OCI-LY7 (cell line): ENCODE results near the gene KCNE2. TPM values are rescaled to one million over a fixed set of nuclear protein-coding genes. Genes with fewer than 3 reads are reported as not detected.

Experiments
- BruUV-seq: library from RNA; stranded (reverse); fragments of 400-500 nt; replicated peaks from 2 replicates; lab custom pipeline; 2021; lab: Mats Ljungman, UMichigan
- CTCF ChIA-PET: fragments of 300-600 bp; sonication (Branson Sonifier 250); formaldehyde crosslinking; loops from one replicate; lab custom pipeline; 2022; ENCODE audit warnings: antibody characterized with exemption; ENCODE audit not compliant: unreplicated experiment; lab: Charles Lee
- POLR2A ChIA-PET: fragments of 300-600 bp; sonication (Branson Sonifier 250); formaldehyde crosslinking; loops from one replicate; lab custom pipeline; 2022; ENCODE audit warnings: antibody characterized with exemption; lab: Charles Lee
- DNase-seq: peaks from one replicate; pipeline ENCODE4 v3.0.0-alpha.2; 2015; ENCODE audit warnings: low spot score
- H2AFZ ChIP-seq: fragments of 200-600 bp; sonication (generic), shearing (Covaris generic); 2 replicates; pipeline ENCODE4 v1.6.1; 2014; ENCODE audit warnings: mild to moderate bottlenecking, antibody characterized with exemption, low read length, moderate library complexity
- H3K27ac ChIP-seq: fragments of 200-600 bp; sonication (generic); 2 replicates; pipeline ENCODE4 v1.5.1; 2014; ENCODE audit warnings: mixed run types, low read depth, mild to moderate bottlenecking, moderate library complexity, low read length, inconsistent platforms; ENCODE audit not compliant: poor library complexity, severe bottlenecking
- H3K36me3 ChIP-seq: fragments of 200-600 bp; sonication (generic); 2 replicates; pipeline ENCODE4 v1.6.1; 2014; ENCODE audit warnings: mild to moderate bottlenecking, antibody characterized with exemption, low read length, moderate library complexity, mixed read lengths; ENCODE audit not compliant: insufficient read depth
- H3K4me1 ChIP-seq: fragments of 200-600 bp; sonication (generic); 2 replicates; pipeline ENCODE4 v1.5.1; 2014; ENCODE audit warnings: mild to moderate bottlenecking, low read length; ENCODE audit not compliant: insufficient read depth, poor library complexity, severe bottlenecking
- H3K4me2 ChIP-seq: fragments of 200-600 bp; sonication (generic); 2 replicates; pipeline ENCODE4 v1.6.1; 2014; ENCODE audit warnings: mild to moderate bottlenecking, low read length
- H3K4me3 ChIP-seq: fragments of 200-600 bp; sonication (generic); 2 replicates; pipeline ENCODE4 v1.5.1; 2014; ENCODE audit warnings: mild to moderate bottlenecking, low read depth, low read length; ENCODE audit not compliant: poor library complexity, severe bottlenecking
- H3K79me2 ChIP-seq: fragments of 200-600 bp; sonication (generic); 2 replicates; pipeline ENCODE4 v1.6.1; 2016; ENCODE audit warnings: low read depth, mild to moderate bottlenecking, low read length, moderate library complexity, mixed read lengths; ENCODE audit not compliant: insufficient read depth
- H3K9me2 ChIP-seq: fragments of 200-600 bp; sonication (generic); 2 replicates; pipeline ENCODE4 v1.6.1; 2016; ENCODE audit warnings: mild to moderate bottlenecking, low read length, mixed read lengths; ENCODE audit not compliant: insufficient read depth
- H3K9me3 ChIP-seq: fragments of 200-600 bp; sonication (generic); 2 replicates; pipeline ENCODE4 v1.6.1; 2014; ENCODE audit warnings: mild to moderate bottlenecking, mixed run types, low read length, mixed read lengths
- H4K20me1 ChIP-seq: fragments of 200-600 bp; sonication (generic); 2 replicates; pipeline ENCODE4 v1.6.1; 2014; ENCODE audit warnings: mild to moderate bottlenecking, antibody characterized with exemption, low read length, moderate library complexity, mixed read lengths; ENCODE audit not compliant: insufficient read depth
- CTCF ChIP-seq: fragments of 200-600 bp; sonication (generic); conservative IDR thresholded peaks from 2 replicates; pipeline ENCODE4 v1.5.1; 2014; ENCODE audit warnings: mild to moderate bottlenecking, antibody characterized with exemption, low read length, moderate library complexity, mixed read lengths
- EZH2phosphoT487 ChIP-seq: fragments of 200-600 bp; sonication (generic); IDR thresholded peaks from 2 replicates; pipeline ENCODE4 v1.6.1; 2018; ENCODE audit warnings: low read depth, borderline replicate concordance, mild to moderate bottlenecking, mixed run types, antibody characterized with exemption, low read length, moderate library complexity, mixed read lengths
- intact Hi-C: fragments of 100-400 bp; cut with micrococcal nuclease; formaldehyde crosslinking; loops from one replicate; pipeline ENCODE4 v1.10.0; 2022; ENCODE audit not compliant: unreplicated experiment
- total RNA-seq, 2 experiments: library from RNA; depleted of rRNA in 1 of 2; stranded (reverse); fragments of >200 nt in 1 of 2; shearing (Covaris generic) in 1 of 2; gene quantifications; 2 replicates each; pipeline ENCODE4 v1.2.3, GENCODE V29; 2014 to 2022

Gene KCNE2
- total RNA-seq, 2 experiments from 2014 or later, result not detected

GRCh38 chr21:34360488-34361241 is 3.1 kb upstream of the KCNE2 start:
- peaks cover 4% of the 10 kb centered on the region for H3K4me1 ChIP-seq
- intact Hi-C loops, result loop anchor here (1.0 kb wide), 1 partner anchor 438 kb away; no protein-coding TSS in a partner anchor
- DNase-seq, result peak; percentile 50
- H3K4me2 ChIP-seq, result no peak overlapping the region
- no peaks in the 10 kb centered on the region for H3K9me2 ChIP-seq
- H4K20me1 ChIP-seq, result no peaks in the 10 kb centered on the region
- BruUV-seq, result no TSS peak
- H2AFZ ChIP-seq, result peak overlapping the region; percentile 84; the same call in 1 of the 2 replicates
- no peak overlapping the region for H3K4me3 ChIP-seq
- CTCF ChIA-PET, result no interaction called here
- no peaks in the 10 kb centered on the region for H3K36me3 ChIP-seq
- peaks cover 5% of the 10 kb centered on the region; the same call in 1 of the 2 replicates for H3K9me3 ChIP-seq
- POLR2A ChIA-PET, result no interaction called here
- no peaks in the 10 kb centered on the region for H3K79me2 ChIP-seq
- TF ChIP-seq EZH2phosphoT487 (no peak), CTCF (peak; percentile 68)
- H3K27ac ChIP-seq, result no peak overlapping the region

GRCh38 chr21:34362136-34362444 is 1.7 kb upstream of the KCNE2 start:
- Histone ChIP-seq H3K4me1 (peaks cover 4% of the 10 kb centered on the region), H3K27ac (no peak overlapping the region), H3K4me3 (no peak overlapping the region), H3K9me3 (peaks cover 5% of the 10 kb centered on the region; the same call in 1 of the 2 replicates), H3K9me2 (no peaks in the 10 kb centered on the region), H3K36me3 (no peaks in the 10 kb centered on the region), H4K20me1 (no peaks in the 10 kb centered on the region), H2AFZ (peak overlapping the region; percentile 84), H3K79me2 (no peaks in the 10 kb centered on the region), H3K4me2 (no peak overlapping the region)
- no TSS peak for BruUV-seq
- CTCF ChIA-PET, result no interaction called here
- no peak for DNase-seq
- POLR2A ChIA-PET, result interaction anchor here (0.6 to 1.5 kb wide), 2 partner anchors 11 to 448 kb away, joined by 4 to 6 read pairs; no protein-coding TSS in a partner anchor
- peak; percentile 66 for TF ChIP-seq CTCF
- no peak for TF ChIP-seq EZH2phosphoT487
- intact Hi-C loops, result no loop called here

GRCh38 chr21:34362670-34363069 is 1.1 kb upstream of the KCNE2 start:
- TF ChIP-seq CTCF (no peak), EZH2phosphoT487 (no peak)
- ChIA-PET POLR2A (interaction anchor here (0.6 to 1.5 kb wide), 2 partner anchors 10 to 449 kb away, joined by 4 to 6 read pairs; no protein-coding TSS in a partner anchor), CTCF (no interaction called here)
- no peak overlapping the region for H2AFZ ChIP-seq
- intact Hi-C loops, result no loop called here
- no peak overlapping the region for H3K27ac ChIP-seq
- H3K9me3 ChIP-seq, result peaks cover 5% of the 10 kb centered on the region; the same call in 1 of the 2 replicates
- no peak for DNase-seq
- H4K20me1 ChIP-seq, result no peaks in the 10 kb centered on the region
- no peak overlapping the region for H3K4me2 ChIP-seq
- peaks cover 4% of the 10 kb centered on the region for H3K4me1 ChIP-seq
- H3K9me2 ChIP-seq, result no peaks in the 10 kb centered on the region
- no peaks in the 10 kb centered on the region for H3K36me3 ChIP-seq
- no peak overlapping the region for H3K4me3 ChIP-seq
- H3K79me2 ChIP-seq, result no peaks in the 10 kb centered on the region
- BruUV-seq, result no TSS peak
